Measurements from ENCODE around the gene ACSF3.

ACSF3 gene

GRCh38 chr16:89077076-89077475 lies 16.6 kb upstream of the ACSF3 start:
- ATAC-seq, result no peak
- TF ChIP-seq TCF4 (CRISPR knock-in tag; IDR thresholded peaks at IDR 0.05; ENCODE audit: borderline replicate concordance), result no peak
- TF ChIP-seq ZNF565 (CRISPR knock-in tag; conservative IDR thresholded peaks at IDR 0.05; ENCODE audit: low read depth), result no peak

- no peak for ATAC-seq
- TF ChIP-seq TCF4 (CRISPR knock-in tag; IDR thresholded peaks at IDR 0.05; ENCODE audit: borderline replicate concordance), result no peak
- no peak for TF ChIP-seq TOX (CRISPR knock-in tag; IDR thresholded peaks at IDR 0.05; ENCODE audit: borderline replicate concordance)
- no peak for TF ChIP-seq ZFP30 (CRISPR knock-in tag; IDR thresholded peaks at IDR 0.05)
- no peak for TF ChIP-seq ISL1 (CRISPR knock-in tag; IDR thresholded peaks at IDR 0.05)
- no peak for TF ChIP-seq ZNF565 (CRISPR knock-in tag; conservative IDR thresholded peaks at IDR 0.05; ENCODE audit: low read depth)
- no peak for TF ChIP-seq ZFP3 (CRISPR knock-in tag; IDR thresholded peaks at IDR 0.05)
These were observed 15.5 kb upstream of the ACSF3 start for GRCh38 chr16:89078172-89078571.

DNA sequence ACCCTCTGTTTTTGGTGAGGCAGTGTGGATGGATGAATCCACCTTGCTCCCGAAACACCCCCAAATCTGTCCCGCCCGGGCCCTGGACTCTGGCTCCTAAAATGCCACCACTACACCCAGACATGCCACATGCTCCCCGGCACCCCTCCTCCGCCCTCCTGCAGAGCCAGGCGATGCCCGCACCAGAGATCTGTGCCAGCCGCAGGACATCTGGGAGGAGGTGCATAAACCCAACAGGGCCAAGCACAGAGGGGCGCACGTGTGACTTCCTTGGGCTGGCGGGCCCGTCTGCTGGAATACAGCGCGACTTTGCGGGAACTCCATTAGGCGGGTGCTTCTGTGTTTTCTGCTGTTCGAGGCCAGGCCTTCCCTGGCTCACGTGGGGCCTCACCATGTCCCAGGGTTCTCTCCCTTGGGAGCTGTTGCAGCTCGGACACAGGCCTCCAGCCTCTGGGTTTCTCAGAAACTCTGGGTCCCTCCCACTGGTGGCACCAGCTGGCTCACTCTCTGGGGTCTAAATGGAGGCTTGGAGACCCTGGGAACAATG lies 14.1 kb upstream of the ACSF3 start:
- no peak for ATAC-seq
- TF ChIP-seq TOX (CRISPR knock-in tag; IDR thresholded peaks at IDR 0.05; ENCODE audit: borderline replicate concordance) (no peak), PATZ1 (CRISPR knock-in tag; IDR thresholded peaks at IDR 0.05; ENCODE audit: borderline replicate concordance) (no peak), SNAI2 (CRISPR knock-in tag; IDR thresholded peaks at IDR 0.05) (no peak), GLIS3 (CRISPR knock-in tag; IDR thresholded peaks at IDR 0.05) (no peak), ESRRG (CRISPR knock-in tag; IDR thresholded peaks at IDR 0.05) (no peak), ZC3H10 (CRISPR knock-in tag; IDR thresholded peaks at IDR 0.05) (no peak), ISL1 (CRISPR knock-in tag; IDR thresholded peaks at IDR 0.05) (no peak), CSDC2 (CRISPR knock-in tag; IDR thresholded peaks at IDR 0.05) (no peak), ZFP30 (CRISPR knock-in tag; IDR thresholded peaks at IDR 0.05) (no peak), ZNF70 (CRISPR knock-in tag; IDR thresholded peaks at IDR 0.05) (no peak)
- TF ChIP-seq, protein P1, sequence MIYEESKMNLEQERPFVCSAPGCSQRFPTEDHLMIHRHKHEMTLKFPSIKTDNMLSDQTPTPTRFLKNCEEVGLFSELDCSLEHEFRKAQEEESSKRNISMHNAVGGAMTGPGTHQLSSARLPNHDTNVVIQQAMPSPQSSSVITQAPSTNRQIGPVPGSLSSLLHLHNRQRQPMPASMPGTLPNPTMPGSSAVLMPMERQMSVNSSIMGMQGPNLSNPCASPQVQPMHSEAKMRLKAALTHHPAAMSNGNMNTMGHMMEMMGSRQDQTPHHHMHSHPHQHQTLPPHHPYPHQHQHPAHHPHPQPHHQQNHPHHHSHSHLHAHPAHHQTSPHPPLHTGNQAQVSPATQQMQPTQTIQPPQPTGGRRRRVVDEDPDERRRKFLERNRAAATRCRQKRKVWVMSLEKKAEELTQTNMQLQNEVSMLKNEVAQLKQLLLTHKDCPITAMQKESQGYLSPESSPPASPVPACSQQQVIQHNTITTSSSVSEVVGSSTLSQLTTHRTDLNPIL (CRISPR knock-in tag; IDR thresholded peaks at IDR 0.05; ENCODE audit: low read depth), result no peak

GRCh38 chr16:89080196-89080853 lies 13.3 kb upstream of the ACSF3 start:
- no peak for TF ChIP-seq TOX (CRISPR knock-in tag; IDR thresholded peaks at IDR 0.05; ENCODE audit: borderline replicate concordance)
- no peak for TF ChIP-seq ISL1 (CRISPR knock-in tag; IDR thresholded peaks at IDR 0.05)
- TF ChIP-seq ARNTL (CRISPR knock-in tag; IDR thresholded peaks at IDR 0.05; ENCODE audit: borderline replicate concordance, low read depth), result no peak
- no peak for TF ChIP-seq ZNF565 (CRISPR knock-in tag; conservative IDR thresholded peaks at IDR 0.05; ENCODE audit: low read depth)
- no peak for TF ChIP-seq ZFP3 (CRISPR knock-in tag; IDR thresholded peaks at IDR 0.05)
- TF ChIP-seq ZFP30 (CRISPR knock-in tag; IDR thresholded peaks at IDR 0.05), result no peak
- TF ChIP-seq TSHZ2 (CRISPR knock-in tag; IDR thresholded peaks at IDR 0.05), result no peak
- TF ChIP-seq RARB (CRISPR knock-in tag; IDR thresholded peaks at IDR 0.05), result no peak
- TF ChIP-seq PATZ1 (CRISPR knock-in tag; IDR thresholded peaks at IDR 0.05; ENCODE audit: borderline replicate concordance), result no peak
- TF ChIP-seq, protein P2, sequence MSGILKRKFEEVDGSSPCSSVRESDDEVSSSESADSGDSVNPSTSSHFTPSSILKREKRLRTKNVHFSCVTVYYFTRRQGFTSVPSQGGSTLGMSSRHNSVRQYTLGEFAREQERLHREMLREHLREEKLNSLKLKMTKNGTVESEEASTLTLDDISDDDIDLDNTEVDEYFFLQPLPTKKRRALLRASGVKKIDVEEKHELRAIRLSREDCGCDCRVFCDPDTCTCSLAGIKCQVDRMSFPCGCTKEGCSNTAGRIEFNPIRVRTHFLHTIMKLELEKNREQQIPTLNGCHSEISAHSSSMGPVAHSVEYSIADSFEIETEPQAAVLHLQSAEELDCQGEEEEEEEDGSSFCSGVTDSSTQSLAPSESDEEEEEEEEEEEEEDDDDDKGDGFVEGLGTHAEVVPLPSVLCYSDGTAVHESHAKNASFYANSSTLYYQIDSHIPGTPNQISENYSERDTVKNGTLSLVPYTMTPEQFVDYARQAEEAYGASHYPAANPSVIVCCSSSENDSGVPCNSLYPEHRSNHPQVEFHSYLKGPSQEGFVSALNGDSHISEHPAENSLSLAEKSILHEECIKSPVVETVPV (CRISPR knock-in tag; IDR thresholded peaks at IDR 0.05), result no peak
- no peak for TF ChIP-seq OSR1 (CRISPR knock-in tag; IDR thresholded peaks at IDR 0.05)
- ATAC-seq, result no peak

Measured in SK-N-SH treated with all-trans-retinoic acid at 6 μM for 48 hours (cell line).